ENCODE measurements around the gene RDH5. TPM values are rescaled to one million over a fixed set of nuclear protein-coding genes. Genes with fewer than 3 reads are reported as not detected.

The RDH5 gene
- total RNA-seq, 3 donors from 2014 or later = 18.9 to 90.9 (median 21.6) TPM

DNA sequence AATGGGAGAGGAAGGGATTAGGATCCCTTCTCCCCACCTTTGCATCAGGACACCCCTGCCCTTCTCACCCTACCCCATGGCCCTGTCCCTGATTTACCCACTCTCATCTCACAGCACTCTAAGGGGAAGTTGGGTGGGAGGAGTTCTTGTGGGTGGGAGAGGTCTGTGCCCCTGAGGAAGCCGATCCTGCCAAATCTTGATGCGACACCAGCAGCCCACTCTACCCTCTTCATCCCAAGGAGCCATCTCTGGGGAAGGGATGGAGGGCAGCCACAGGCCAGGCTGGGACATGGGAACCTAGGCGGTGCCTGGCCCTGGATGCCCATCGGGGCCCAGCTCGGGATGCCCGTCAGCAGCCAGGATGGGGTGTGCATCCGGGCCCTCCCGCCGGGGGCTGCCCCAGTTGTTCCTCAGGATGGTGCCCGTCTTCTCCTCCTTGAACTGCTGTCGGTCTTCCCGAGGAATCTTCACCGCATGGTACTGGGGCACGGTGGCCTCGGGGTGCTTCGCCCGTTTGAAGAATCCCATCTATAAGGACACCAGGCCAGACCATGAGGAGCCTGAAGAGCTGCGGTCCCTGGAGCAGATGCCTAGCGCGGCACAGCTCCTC, 35.3 kb upstream of the RDH5 start:
- DNase-seq (ENCODE audit: low spot score in 2 of 2) = no peak
- TF ChIP-seq CTCF (IDR thresholded peaks at IDR 0.05) (no peak), POLR2AphosphoS5 (IDR thresholded peaks at IDR 0.05) (no peak), POLR2A (IDR thresholded peaks at IDR 0.05) (no peak)

DNA sequence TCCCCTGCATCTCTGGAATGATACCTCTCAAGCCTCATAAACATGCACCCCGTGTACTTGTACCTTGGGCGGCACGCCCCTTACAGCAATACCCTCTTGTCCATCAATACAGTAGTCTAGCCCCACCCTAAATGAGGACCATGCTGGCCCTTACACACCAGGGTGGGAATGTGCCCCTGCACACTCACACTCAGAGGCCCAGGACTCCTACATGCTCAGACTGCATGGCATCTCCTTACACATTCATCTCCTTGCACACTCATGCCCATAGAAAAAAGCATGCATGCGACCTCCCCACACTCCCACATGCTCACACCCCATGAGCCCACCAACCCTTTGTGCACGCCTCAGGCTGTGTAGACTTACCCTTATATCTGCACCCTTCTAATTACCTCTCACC, 34.5 kb upstream of the RDH5 start:
- no peak overlapping the region for H3K4me3 ChIP-seq
- TF ChIP-seq POLR2A (IDR thresholded peaks at IDR 0.05) (no peak), CTCF (IDR thresholded peaks at IDR 0.05) (no peak), POLR2AphosphoS5 (IDR thresholded peaks at IDR 0.05) (no peak)
- H3K9me3 ChIP-seq = no peaks in the 10 kb centered on the region
- no peak overlapping the region for H3K27ac ChIP-seq
- no peaks in the 10 kb centered on the region for H3K27me3 ChIP-seq
- intact Hi-C loops (cut with DNase I; ENCODE audit: low total_unique reads) = no loop called here
- no peaks in the 10 kb centered on the region for H3K4me1 ChIP-seq
- DNase-seq (ENCODE audit: low spot score in 2 of 2) = no peak
- no peaks in the 10 kb centered on the region for H3K36me3 ChIP-seq

More for the DNA sequence above, 35.3 kb upstream of the RDH5 start:
- Histone ChIP-seq H3K36me3 (no peaks in the 10 kb centered on the region), H3K27ac (no peak overlapping the region), H3K27me3 (no peaks in the 10 kb centered on the region), H3K4me3 (no peak overlapping the region), H3K4me1 (no peaks in the 10 kb centered on the region), H3K9me3 (no peaks in the 10 kb centered on the region)
- intact Hi-C loops (cut with DNase I; ENCODE audit: low total_unique reads) = no loop called here

GRCh38 chr12:55686366-55687010, 33.7 kb upstream of the RDH5 start:
- Histone ChIP-seq H3K9me3 (no peaks in the 10 kb centered on the region), H3K4me1 (no peaks in the 10 kb centered on the region), H3K36me3 (no peaks in the 10 kb centered on the region), H3K27ac (no peak overlapping the region), H3K4me3 (no peak overlapping the region), H3K27me3 (no peaks in the 10 kb centered on the region)
- no peak for DNase-seq (ENCODE audit: low spot score in 2 of 2)
- TF ChIP-seq POLR2A (IDR thresholded peaks at IDR 0.05) = no peak
- TF ChIP-seq CTCF (IDR thresholded peaks at IDR 0.05) = no peak
- no peak for TF ChIP-seq POLR2AphosphoS5 (IDR thresholded peaks at IDR 0.05)
- intact Hi-C loops (cut with DNase I; ENCODE audit: low total_unique reads) = no loop called here

DNA sequence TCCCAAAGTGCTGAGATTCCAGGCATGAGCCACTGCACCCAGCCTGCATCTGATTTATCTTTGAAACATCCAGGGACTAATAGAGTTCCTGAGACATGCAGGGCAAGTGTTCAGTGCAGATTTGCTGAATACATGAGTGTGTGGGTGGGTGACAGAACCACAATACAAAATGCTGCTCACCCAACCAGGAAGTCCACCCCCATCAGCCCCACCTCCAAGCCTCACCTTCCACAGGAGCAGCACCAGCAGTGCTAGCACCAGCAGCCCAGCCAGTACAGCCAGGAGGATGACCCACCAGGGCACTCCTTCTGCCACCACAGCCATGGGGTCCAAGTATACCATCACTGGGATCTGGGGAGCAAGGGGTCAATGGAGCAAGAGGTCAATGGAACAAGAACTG, 32.4 kb upstream of the RDH5 start:
- H3K36me3 ChIP-seq = no peaks in the 10 kb centered on the region
- intact Hi-C loops (cut with DNase I; ENCODE audit: low total_unique reads) = no loop called here
- H3K27me3 ChIP-seq = no peaks in the 10 kb centered on the region
- H3K9me3 ChIP-seq = no peaks in the 10 kb centered on the region
- TF ChIP-seq POLR2AphosphoS5 (IDR thresholded peaks at IDR 0.05) (no peak), POLR2A (IDR thresholded peaks at IDR 0.05) (no peak), CTCF (IDR thresholded peaks at IDR 0.05) (no peak)
- no peaks in the 10 kb centered on the region for H3K4me1 ChIP-seq
- no peak for DNase-seq (ENCODE audit: low spot score in 2 of 2)
- no peak overlapping the region for H3K4me3 ChIP-seq
- H3K27ac ChIP-seq = no peak overlapping the region
